Chondrocyte (in vitro differentiated cells): ENCODE results near the gene ANTXR1. TPM values are rescaled to one million over a fixed set of nuclear protein-coding genes. Genes with fewer than 3 reads are reported as not detected.
A peak's percentile ranks its signal among the peaks of the same experiment; 100 is the strongest.

Experiments
- DNase-seq: peaks from one replicate; pipeline ENCODE4 v3.0.0; 2021; ENCODE audit warnings: mixed read lengths, low spot score
- H3K27ac Mint-ChIP-seq: one replicate; pipeline ENCODE4 v1.8.0; 2021; ENCODE audit warnings: mild to moderate bottlenecking, moderate library complexity, mixed read lengths; ENCODE audit not compliant: unreplicated experiment
- H3K27me3 Mint-ChIP-seq: 2 replicates; pipeline ENCODE4 v1.8.0; 2021; ENCODE audit warnings: low read depth, mixed read lengths
- H3K36me3 Mint-ChIP-seq: 2 replicates; pipeline ENCODE4 v1.8.0; 2021; ENCODE audit warnings: low read depth, mixed read lengths
- H3K4me1 Mint-ChIP-seq: 2 replicates; pipeline ENCODE4 v1.8.0; 2021; ENCODE audit warnings: low read depth, mild to moderate bottlenecking, mixed read lengths
- H3K4me3 Mint-ChIP-seq: one replicate; pipeline ENCODE4 v1.8.0; 2021; ENCODE audit warnings: mild to moderate bottlenecking, moderate library complexity, mixed read lengths; ENCODE audit not compliant: unreplicated experiment
- H3K9me3 Mint-ChIP-seq: 2 replicates; pipeline ENCODE4 v1.8.0; 2021; ENCODE audit warnings: low read depth, mixed read lengths
- total RNA-seq: library from RNA; stranded (reverse); gene quantifications from 3 replicates; pipeline ENCODE4 v1.2.1, GENCODE V29; 2021
- TF ChIP-seq, protein P1 (sequence below): fragments of 200-600 bp; sonication (generic); IDR thresholded peaks from 2 replicates; pipeline ENCODE4 v1.5.0; 2021; ENCODE audit warnings: antibody characterized with exemption, mild to moderate bottlenecking, moderate library complexity

Gene ANTXR1
- total RNA-seq, 1 donor from 2014 or later, result 351 TPM

DNA sequence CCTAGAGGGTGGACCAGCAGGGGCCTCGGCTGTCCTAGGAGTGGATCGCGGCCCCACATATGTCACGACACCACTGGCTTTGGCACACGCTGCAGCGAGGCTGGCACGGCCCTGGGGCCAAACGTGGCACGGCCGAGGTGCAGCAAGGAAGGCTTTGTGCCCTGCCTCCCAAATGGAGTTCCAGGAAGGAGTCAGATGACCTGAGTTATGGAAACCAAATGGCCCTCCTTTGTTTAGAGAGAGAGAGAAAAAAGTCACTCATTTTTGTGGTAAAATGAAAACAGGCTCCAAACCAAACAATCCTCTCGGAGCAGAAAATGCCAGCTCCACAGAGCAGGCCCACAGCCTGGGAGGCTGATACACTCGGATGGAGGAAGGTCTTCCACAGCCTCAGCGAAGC is 105.6 kb downstream of the ANTXR1 start:
- no peak for DNase-seq
- Mint-ChIP-seq H3K4me3 (no peak overlapping the region), H3K9me3 (no peaks in the 10 kb centered on the region), H3K4me1 (peaks cover 88% of the 10 kb centered on the region), H3K36me3 (peaks cover 7% of the 10 kb centered on the region), H3K27ac (peak overlapping the region; percentile 94), H3K27me3 (no peaks in the 10 kb centered on the region)
- TF ChIP-seq, protein P1, sequence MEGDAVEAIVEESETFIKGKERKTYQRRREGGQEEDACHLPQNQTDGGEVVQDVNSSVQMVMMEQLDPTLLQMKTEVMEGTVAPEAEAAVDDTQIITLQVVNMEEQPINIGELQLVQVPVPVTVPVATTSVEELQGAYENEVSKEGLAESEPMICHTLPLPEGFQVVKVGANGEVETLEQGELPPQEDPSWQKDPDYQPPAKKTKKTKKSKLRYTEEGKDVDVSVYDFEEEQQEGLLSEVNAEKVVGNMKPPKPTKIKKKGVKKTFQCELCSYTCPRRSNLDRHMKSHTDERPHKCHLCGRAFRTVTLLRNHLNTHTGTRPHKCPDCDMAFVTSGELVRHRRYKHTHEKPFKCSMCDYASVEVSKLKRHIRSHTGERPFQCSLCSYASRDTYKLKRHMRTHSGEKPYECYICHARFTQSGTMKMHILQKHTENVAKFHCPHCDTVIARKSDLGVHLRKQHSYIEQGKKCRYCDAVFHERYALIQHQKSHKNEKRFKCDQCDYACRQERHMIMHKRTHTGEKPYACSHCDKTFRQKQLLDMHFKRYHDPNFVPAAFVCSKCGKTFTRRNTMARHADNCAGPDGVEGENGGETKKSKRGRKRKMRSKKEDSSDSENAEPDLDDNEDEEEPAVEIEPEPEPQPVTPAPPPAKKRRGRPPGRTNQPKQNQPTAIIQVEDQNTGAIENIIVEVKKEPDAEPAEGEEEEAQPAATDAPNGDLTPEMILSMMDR, result no peak

- peaks cover 8% of the 10 kb centered on the region for H3K36me3 Mint-ChIP-seq
- no peaks in the 10 kb centered on the region for H3K9me3 Mint-ChIP-seq
- no peak for DNase-seq
Observed at GRCh38 chr2:69119104-69119894, 106.3 kb downstream of the ANTXR1 start.

GRCh38 chr2:69122271-69122670 is 109.3 kb downstream of the ANTXR1 start:
- no peak for DNase-seq
- Mint-ChIP-seq H3K36me3 (peaks cover 24% of the 10 kb centered on the region), H3K27ac (peak overlapping the region; percentile 86), H3K4me3 (no peak overlapping the region), H3K9me3 (no peaks in the 10 kb centered on the region), H3K4me1 (peaks cover 60% of the 10 kb centered on the region), H3K27me3 (no peaks in the 10 kb centered on the region)
- TF ChIP-seq, protein P1, result no peak

More at GRCh38 chr2:69119104-69119894, 106.3 kb downstream of the ANTXR1 start:
- Mint-ChIP-seq H3K4me1 (peaks cover 81% of the 10 kb centered on the region), H3K27ac (peak overlapping the region; percentile 94), H3K4me3 (no peak overlapping the region), H3K27me3 (no peaks in the 10 kb centered on the region)
- TF ChIP-seq, protein P1, result no peak

DNA sequence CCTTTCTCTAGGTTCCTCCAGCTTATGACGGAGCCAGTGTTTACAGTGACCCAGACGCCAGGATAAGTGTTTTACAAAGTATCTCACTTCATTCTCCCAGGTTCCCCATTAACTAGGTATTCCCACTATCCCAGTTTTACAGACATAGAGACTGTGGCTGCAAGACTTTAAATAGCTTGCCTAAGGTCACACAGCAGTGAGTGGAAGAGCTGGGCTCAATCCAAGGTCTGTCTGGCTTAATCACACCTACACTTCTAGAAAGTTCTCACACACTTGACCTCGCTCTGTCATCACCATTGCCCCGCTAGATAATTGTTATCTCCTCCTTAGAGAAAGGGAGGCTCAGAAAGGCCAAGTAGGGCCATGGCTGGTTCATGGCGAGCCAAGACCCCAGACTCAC is 110.2 kb downstream of the ANTXR1 start:
- TF ChIP-seq, protein P1, result no peak
- peaks cover 28% of the 10 kb centered on the region for H3K36me3 Mint-ChIP-seq
- no peak overlapping the region for H3K4me3 Mint-ChIP-seq
- peaks cover 55% of the 10 kb centered on the region for H3K4me1 Mint-ChIP-seq
- H3K9me3 Mint-ChIP-seq, result no peaks in the 10 kb centered on the region
- H3K27ac Mint-ChIP-seq, result peak overlapping the region; percentile 51
- DNase-seq, result no peak
- no peaks in the 10 kb centered on the region for H3K27me3 Mint-ChIP-seq

DNA sequence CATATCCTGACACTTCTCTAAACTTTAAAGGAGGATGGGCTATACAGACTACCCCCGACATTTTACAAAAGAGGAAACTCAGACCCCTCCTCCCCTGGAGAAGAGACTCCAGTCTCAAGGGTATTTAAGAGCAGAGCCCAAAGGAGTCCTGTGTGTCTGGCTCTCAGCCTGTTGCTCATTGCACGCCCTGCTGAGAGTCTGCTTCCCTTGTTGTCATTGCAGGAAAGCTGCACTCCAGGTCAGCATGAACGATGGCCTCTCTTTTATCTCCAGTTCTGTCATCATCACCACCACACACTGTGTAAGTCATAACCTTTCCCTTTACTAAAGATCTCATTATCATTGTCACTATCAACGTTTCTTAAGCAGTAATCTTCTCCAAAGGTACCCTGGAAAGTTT is 111.4 kb downstream of the ANTXR1 start:
- Mint-ChIP-seq H3K27ac (peak overlapping the region; percentile 10), H3K36me3 (peaks cover 31% of the 10 kb centered on the region), H3K27me3 (no peaks in the 10 kb centered on the region), H3K9me3 (no peaks in the 10 kb centered on the region), H3K4me3 (no peak overlapping the region), H3K4me1 (peaks cover 44% of the 10 kb centered on the region)
- TF ChIP-seq, protein P1, result no peak
- DNase-seq, result no peak
